Stimulated activated CD8-positive, alpha-beta memory T cell treated with anti-CD3 and anti-CD28 coated beads, Interleukin-12 subunit alpha, Interleukin-12 subunit beta, amount 100 ng/mL, for 1 hour (primary cell): ENCODE results near the gene OPA1.
A peak's percentile ranks its signal among the peaks of the same experiment; 100 is the strongest.

Experiments used
- DNase-seq: peaks from one replicate; pipeline ENCODE4 v3.0.0-alpha.2; 2020; ENCODE audit warnings: low read depth

Gene OPA1

DNA sequence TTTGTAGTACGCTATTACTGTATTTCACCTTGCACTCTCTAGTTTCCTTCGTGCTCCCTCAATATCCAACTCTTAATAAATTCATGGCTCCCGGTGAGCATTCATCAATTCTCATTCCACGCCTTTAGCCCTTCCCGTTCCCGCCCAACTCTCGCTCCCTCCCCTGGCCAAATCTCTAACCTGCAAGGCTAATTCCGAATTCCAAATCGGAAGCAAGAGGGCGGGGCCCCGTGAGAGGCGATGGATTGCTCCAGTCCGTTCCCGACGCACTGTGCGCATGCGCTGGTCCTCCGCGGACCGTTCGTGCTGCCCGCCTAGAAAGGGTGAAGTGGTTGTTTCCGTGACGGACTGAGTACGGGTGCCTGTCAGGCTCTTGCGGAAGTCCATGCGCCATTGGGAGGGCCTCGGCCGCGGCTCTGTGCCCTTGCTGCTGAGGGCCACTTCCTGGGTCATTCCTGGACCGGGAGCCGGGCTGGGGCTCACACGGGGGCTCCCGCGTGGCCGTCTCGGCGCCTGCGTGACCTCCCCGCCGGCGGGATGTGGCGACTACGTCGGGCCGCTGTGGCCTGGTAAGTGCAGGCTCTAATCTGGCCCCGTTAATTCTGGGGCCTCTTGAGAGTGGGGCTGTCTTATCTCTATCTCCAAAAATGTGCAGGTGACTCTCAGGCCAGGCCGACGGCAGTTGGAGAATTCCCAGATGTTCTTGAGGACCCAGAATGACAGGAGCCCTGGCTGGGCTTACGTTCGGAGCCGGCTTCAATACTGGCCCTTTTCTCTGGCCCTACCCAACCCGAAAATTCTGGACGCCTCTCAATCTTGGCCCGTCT lies at the start of gene OPA1:
Gene OPA1, plus strand, starts transcription at position 368 of the 827 bp plus-strand sequence. Its CDS starts 170 bp downstream, at position 538.
- DNase-seq, result peak; percentile 84

- no peak for DNase-seq
Observed at GRCh38 chr3:193544289-193544688, 48.7 kb upstream of the OPA1 start.

- DNase-seq, result no peak
Observed at GRCh38 chr3:193545304-193545703, 47.7 kb upstream of the OPA1 start.

DNA sequence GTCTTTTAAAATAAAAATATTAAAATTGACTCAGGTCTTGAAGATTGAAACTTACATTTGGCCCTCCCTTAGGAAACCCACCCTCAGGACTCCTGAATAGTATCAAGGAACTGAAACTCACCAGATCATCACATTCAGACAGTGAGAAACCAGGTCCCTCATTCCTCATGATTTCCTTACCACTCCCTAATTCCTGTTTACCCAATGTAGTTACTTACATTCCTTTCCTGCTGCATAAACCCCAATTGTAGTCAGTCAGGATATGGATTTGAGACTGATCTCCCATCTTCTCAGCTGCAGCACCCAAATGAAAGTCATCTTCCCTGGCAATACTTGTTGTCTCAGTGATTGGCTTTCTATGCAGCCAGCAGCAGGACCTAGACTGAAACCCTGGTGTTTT lies 46.9 kb upstream of the OPA1 start:
- no peak for DNase-seq

GRCh38 chr3:193548406-193548805 lies 44.6 kb upstream of the OPA1 start:
- DNase-seq, result no peak

GRCh38 chr3:193552923-193553322 lies 40.1 kb upstream of the OPA1 start:
- DNase-seq, result no peak

GRCh38 chr3:193553586-193553985 lies 39.4 kb upstream of the OPA1 start:
- DNase-seq, result no peak

GRCh38 chr3:193554811-193555210 lies 38.2 kb upstream of the OPA1 start, which contains the start of gene ATP13A4:
Gene ATP13A4 (minus strand): TSS chr3:193554895. CDS start chr3:193554799, 96 bp downstream.
- DNase-seq, result no peak

GRCh38 chr3:193556841-193557240 lies 36.2 kb upstream of the OPA1 start:
- no peak for DNase-seq

DNA sequence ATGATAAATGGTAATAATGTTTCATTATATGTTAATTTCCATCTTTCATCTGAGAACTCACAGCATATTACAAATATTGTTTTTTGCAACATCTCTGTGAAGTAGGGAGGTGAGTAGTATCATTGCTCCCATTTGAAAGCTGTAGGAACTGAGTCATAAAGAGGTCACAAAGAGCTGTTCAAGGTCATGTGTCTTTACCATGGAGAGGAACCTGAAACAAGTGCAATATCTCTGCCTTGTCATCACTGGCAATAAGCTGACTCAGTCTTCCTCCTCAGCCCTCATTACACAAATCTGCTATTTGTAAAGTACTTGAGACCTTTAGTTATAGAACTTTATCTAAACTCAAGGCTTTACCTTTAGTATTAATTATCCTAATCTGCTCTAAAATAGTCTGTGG lies 33.9 kb upstream of the OPA1 start:
- DNase-seq, result no peak

DNA sequence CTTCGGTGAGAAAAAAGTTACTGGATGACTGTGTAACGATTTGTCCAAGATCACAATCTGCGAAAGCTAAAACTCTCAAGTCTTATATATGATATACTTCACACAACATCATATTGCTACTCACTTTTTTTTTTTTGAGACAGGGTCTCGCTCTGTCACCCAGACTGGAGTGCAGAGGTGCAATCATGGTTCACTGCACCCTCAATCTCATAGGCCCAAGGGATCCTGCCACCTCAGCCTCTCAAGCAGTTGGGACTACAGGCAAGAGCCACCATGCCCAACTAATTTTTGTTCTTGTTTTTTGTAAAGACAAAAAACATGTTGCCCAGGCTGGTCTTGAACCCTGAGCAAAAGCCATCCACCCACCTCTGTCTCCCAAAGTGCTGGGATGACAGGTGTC lies 32.9 kb upstream of the OPA1 start:
- no peak for DNase-seq

DNA sequence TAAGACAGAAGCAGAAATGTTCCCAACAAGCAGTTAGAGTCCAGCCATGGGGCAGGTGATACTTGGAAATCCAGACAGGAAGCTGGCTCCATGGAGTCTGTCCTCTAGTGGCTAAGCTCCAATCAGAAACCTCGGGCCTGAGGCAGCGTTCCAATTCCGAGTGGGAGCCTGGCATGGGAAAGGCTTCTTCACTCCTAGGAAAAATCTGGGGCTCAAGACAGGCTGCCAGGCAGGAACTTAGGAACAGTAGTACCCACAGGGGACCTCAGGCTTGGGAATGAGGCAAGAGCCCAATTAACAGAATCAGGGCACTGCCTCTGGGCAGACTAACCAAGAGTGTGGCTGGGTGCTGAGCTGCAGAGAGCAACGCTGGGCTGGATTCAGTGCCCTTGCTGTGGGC lies 32.1 kb upstream of the OPA1 start:
- no peak for DNase-seq

DNA sequence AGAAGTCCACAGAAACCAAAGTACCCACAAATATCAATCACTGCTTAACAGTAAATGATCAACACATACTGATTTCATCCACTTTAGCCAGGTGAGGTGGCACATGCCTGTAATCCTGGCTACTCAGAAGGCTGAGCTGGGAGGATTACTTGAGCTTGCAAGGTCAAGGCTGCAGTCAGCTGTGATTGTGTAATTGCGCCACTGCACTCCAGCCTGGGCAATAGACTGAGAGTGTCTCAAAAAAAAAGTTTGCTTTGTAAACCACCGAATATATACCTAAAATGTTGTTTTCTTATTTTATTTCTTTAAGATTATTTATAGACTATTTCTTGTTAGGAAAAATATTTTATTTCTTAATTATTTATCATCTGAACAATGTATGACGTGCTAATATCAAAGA lies 29.6 kb upstream of the OPA1 start:
- DNase-seq, result no peak

DNA sequence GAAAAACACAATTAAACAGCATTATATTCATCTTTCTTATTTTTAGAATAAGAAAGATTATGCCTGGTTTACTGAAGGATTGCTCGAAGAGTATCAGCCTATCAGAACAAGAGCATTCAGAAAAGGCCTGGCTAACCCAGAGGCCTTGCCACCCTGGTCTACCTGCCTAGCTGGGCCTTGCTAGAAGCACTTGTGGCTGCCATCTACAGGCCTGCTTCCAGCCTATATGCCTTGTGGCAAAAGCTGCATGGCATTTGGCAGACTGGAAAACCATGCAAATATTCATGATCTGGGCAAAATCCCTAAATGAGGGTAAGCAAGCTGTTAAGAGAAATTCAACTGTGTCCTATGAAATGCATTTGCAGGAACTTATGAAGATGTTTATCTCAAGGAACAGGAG lies 29.0 kb upstream of the OPA1 start:
- DNase-seq, result no peak

GRCh38 chr3:193569119-193569518 lies 23.9 kb upstream of the OPA1 start:
- DNase-seq, result no peak

- peak; percentile 14 for DNase-seq
Observed at GRCh38 chr3:193572426-193572908, 20.5 kb upstream of the OPA1 start.

DNA sequence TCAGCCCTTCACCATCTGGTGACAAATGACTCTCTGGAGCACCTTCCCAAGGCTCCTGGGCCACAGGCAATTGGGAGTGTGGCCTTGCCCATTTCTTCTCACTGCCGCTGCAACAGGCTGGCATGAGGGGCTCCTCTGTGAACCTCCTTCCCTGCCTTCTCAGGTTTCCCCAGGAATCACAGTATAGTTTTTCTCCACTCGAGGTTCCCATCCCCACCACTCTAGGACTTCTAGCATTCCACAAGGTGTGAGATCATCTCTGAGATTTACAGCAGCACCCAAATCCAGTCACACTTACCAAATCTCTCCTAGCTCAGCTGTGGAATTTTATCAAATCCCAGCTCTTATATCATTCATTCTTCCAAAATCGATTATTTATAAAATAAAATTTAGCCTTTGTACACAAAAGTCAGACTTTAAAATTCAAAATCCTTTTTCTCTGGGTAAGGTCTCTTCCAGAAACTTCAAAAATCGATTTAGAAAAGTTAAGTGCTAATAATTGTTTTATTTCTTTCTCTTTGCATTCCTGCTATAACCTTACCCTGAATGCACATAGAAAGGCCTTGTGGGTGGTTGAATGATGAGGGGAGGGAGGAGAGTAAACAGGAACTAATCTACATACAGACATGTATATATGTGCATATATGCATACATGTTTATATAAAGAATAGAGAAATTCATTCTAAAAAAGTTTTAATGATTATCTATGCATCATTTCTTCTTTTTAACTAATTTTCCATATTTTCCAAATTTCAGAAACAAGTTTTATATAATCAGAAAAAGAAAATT lies 19.4 kb upstream of the OPA1 start:
- DNase-seq, result no peak

GRCh38 chr3:193574488-193575070 lies 18.4 kb upstream of the OPA1 start:
- DNase-seq, result no peak

- no peak for DNase-seq
Observed at GRCh38 chr3:193585530-193585929, 7.5 kb upstream of the OPA1 start.

DNA sequence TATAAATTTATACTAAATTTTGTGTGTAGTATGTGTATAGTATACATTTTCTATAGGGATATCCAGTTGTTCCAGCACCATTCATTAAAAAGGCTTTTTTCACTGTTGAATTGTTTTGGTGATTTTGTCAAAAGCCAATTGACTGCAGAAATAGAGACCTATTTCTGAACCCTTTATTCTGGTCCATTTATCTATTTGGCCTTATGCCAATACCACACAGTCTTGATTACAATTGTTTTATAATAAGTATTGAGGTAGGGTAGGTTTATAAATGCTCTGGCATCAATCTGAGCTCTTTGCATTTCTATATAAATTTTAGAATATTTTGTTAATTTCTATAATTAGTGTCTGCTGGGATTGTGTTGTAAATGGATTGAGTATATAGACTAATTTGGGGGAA lies 6.5 kb upstream of the OPA1 start:
- DNase-seq, result no peak

DNA sequence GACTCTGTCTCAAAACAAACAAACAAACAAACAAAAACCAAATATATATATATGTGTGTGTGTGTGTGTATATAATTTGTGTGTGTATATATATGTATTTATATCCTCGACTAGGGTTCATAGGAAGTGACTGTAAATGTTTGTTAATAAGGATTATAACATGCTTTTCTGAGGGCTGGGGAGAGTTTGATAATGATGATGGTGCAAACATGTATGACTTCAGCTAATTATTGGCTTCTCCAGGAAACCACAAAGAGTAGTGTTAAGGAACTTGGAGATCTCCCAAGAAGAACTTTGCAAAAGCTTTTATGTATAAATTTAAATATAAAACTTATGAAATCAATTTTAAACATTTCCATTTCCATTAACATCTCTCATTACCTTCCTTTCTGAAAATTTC lies 3.9 kb upstream of the OPA1 start:
- DNase-seq, result no peak

DNA sequence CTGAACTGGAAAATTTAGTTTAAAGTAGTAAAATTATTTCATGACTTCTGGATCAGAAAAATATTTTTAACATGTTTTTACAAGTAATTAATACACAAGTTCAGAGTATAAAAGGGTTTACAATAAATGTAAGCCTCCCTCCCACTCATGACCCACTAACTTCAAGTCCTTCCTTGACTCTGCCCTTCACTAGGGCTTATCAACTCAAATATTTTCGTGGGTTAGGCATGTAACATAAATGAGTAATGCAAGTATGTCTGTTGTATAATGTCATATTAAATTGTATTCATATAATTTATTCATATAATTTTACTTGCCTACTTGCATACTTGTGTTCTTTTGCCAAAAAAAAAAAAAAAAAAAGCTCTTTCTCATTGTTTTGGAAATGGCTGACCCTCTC lies 3.4 kb upstream of the OPA1 start:
- no peak for DNase-seq
